ENCODE data around the gene SRD5A1. TPM values are rescaled to one million over a fixed set of nuclear protein-coding genes. Genes with fewer than 3 reads are reported as not detected.

The SRD5A1 gene
- total RNA-seq, 4 donors from 2014 or later: 2.2 to 5.6 (median 3.4) TPM

GRCh38 chr5:6692906-6693305, 59.7 kb downstream of the SRD5A1 start:
- no peaks in the 10 kb centered on the region for H3K9me3 ChIP-seq
- no peak overlapping the region for H3K27ac ChIP-seq
- TF ChIP-seq EP300 (IDR thresholded peaks at IDR 0.05) (no peak), CTCF (IDR thresholded peaks at IDR 0.05) (no peak), POLR2A (IDR thresholded peaks at IDR 0.05) (no peak), POLR2AphosphoS5 (IDR thresholded peaks at IDR 0.05) (no peak)
- no peaks in the 10 kb centered on the region for H3K4me1 ChIP-seq
- WGBS, 2 donors (ENCODE audit: low coverage in 1 of 2): 50 to 71% methylated on average over 1 of the region's 1 CpG
- H3K4me3 ChIP-seq: no peak overlapping the region
- ATAC-seq: no peak
- peaks cover 8% of the 10 kb centered on the region for H3K27me3 ChIP-seq
- no peaks in the 10 kb centered on the region for H3K36me3 ChIP-seq

- no peaks in the 10 kb centered on the region for H3K9me3 ChIP-seq
- no peak overlapping the region for H3K4me3 ChIP-seq
- no peak for ATAC-seq
- peaks cover 0 to 15% (median 0%) of the 10 kb centered on the region in 3 donors for H3K4me1 ChIP-seq
- H3K27ac ChIP-seq: no peak overlapping the region
- 86 to 89% methylated on average over 1 of the region's 1 CpG for WGBS, 2 donors (ENCODE audit: low coverage in 1 of 2)
- TF ChIP-seq POLR2A (IDR thresholded peaks at IDR 0.05): no peak
- no peaks in the 10 kb centered on the region for H3K27me3 ChIP-seq
- no peaks in the 10 kb centered on the region for H3K36me3 ChIP-seq
Observed at GRCh38 chr5:6698696-6699095, 65.5 kb downstream of the SRD5A1 start.

DNA sequence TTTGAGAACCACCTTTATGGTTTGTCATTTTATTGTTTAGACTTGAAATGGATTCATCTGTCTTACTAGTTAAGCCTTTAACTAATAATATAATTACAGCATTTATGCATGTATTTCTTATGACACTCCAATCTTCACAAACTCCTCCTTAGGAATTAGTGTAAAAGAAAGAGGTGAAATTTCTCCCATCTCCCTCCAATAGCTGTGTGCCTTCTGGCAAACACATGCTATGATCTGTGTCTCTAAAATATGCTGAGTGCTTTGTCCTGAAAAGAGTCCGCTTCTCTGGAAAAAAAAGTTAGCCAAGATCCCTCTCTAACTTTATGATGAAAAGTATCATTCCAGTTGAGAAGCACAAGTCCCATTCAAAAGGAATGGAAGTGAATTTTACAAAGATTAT, 66.1 kb downstream of the SRD5A1 start:
- Histone ChIP-seq H3K4me3 (no peak overlapping the region), H3K9me3 (no peaks in the 10 kb centered on the region), H3K27ac (no peak overlapping the region), H3K27me3 (no peaks in the 10 kb centered on the region), H3K36me3 (no peaks in the 10 kb centered on the region), H3K4me1 (peaks cover 0 to 21% (median 5%) of the 10 kb centered on the region in 3 donors)
- ATAC-seq: no peak
- WGBS, 2 donors (ENCODE audit: low coverage in 1 of 2): 50 to 83% methylated on average over 1 of the region's 1 CpG
- TF ChIP-seq POLR2A (IDR thresholded peaks at IDR 0.05): no peak
- TF ChIP-seq POLR2AphosphoS5 (IDR thresholded peaks at IDR 0.05): no peak
- no peak for TF ChIP-seq CTCF (IDR thresholded peaks at IDR 0.05)
- no peak for TF ChIP-seq EP300 (IDR thresholded peaks at IDR 0.05)

DNA sequence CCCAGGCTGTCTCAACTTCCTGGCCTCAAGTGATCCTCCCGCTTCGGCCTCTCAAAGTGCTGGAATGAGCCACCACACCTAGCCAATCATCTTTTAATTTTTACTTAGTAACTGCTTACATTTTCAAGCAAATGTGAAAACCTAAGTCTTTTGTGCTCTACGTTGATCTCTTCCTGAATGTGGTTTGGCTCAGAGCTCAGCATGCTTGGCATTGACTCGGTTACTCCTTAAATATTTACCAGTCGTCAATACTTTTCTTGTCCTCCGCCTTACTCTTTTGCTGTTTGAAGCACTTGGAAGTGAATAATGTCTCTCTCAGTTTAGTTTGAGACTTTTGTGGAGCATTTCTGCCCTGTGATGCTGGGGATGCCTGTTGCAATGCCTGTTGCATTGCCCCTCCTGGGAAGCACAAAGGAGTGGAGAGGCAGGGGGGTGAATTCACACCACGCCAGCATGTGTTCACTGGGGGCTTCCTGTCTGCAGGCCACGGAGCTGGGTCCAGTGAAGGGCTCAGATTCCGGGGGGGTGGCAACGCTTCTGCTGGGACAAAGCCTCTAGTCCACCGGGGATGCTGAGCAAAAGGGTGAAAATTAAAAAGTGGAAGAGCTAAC, 66.9 kb downstream of the SRD5A1 start:
- no peak for ATAC-seq

DNA sequence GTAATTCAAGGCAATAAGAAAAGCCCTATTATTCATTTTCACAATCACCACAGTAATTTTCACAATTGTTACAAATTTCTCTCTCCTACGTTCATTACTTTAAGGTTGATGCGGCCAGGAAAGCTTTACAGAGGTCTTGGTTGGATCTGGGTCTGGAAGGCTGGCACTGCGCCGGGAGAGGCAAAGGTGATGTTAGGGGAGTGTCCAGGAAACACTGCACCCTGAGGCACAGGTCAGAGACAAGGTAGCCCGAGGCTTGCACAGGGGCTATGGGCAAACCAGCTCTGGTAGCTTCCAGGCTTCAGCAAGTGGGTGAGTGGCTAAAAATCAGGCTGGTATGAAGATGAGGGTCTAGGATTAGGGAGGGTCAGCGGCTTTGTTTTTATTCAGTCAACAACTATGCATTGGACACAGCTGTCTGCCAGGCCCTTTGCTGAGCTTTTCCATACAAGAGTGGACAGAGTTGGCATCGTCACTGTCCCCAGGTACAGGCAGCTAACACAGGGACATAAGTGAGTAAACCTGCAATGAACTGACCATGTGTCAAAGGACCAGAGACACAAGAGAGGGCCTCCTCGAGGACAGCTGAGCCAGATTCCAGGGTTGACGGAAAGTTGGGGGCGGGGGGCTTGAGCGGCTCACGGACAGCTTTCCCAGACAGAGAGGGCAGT, 67.6 kb downstream of the SRD5A1 start:
- 69 to 77% methylated on average over 3 to 10 of the region's 12 CpGs for WGBS, 2 donors (ENCODE audit: low coverage in 1 of 2)
- no peak overlapping the region for H3K27ac ChIP-seq

More for the DNA sequence above, 66.9 kb downstream of the SRD5A1 start:
- Histone ChIP-seq H3K4me3 (no peak overlapping the region), H3K27me3 (no peaks in the 10 kb centered on the region), H3K4me1 (peaks cover 7 to 30% (median 12%) of the 10 kb centered on the region in 3 donors), H3K27ac (no peak overlapping the region), H3K36me3 (no peaks in the 10 kb centered on the region), H3K9me3 (no peaks in the 10 kb centered on the region)
- no peak for TF ChIP-seq POLR2A (IDR thresholded peaks at IDR 0.05)
- TF ChIP-seq EP300 (IDR thresholded peaks at IDR 0.05): no peak
- no peak for TF ChIP-seq CTCF (IDR thresholded peaks at IDR 0.05)
- TF ChIP-seq POLR2AphosphoS5 (IDR thresholded peaks at IDR 0.05): no peak
- WGBS, 2 donors (ENCODE audit: low coverage in 1 of 2): 41 to 49% methylated on average over 6 to 9 of the region's 11 CpGs

DNA sequence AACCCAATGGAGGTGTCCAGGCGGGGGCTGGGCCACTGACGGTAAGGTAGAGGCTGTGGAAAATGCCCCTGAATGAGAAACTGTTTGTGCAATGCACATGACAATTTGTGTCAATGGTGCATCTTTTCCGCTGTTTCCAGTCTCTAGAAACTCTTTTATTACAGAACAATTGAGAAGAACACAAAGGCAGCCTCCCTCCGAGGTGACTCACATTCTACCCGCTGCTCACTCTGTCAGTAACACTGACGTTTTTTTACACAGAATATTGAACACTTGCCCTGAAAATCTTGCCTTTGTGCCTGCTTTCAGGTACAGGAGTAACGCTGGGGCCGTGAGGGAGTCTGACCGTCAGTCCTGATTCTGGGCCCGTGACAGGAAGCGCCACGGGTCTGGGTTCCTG, 68.3 kb downstream of the SRD5A1 start:
- ATAC-seq: no peak
- Histone ChIP-seq H3K4me1 (peaks cover 10 to 43% (median 14%) of the 10 kb centered on the region in 3 donors), H3K27me3 (no peaks in the 10 kb centered on the region), H3K4me3 (no peak overlapping the region), H3K36me3 (no peaks in the 10 kb centered on the region), H3K9me3 (no peaks in the 10 kb centered on the region), H3K27ac (no peak overlapping the region)
- no peak for TF ChIP-seq CTCF (IDR thresholded peaks at IDR 0.05)
- no peak for TF ChIP-seq POLR2A (IDR thresholded peaks at IDR 0.05)
- TF ChIP-seq POLR2AphosphoS5 (IDR thresholded peaks at IDR 0.05): no peak
- TF ChIP-seq EP300 (IDR thresholded peaks at IDR 0.05): no peak
- WGBS, 2 donors (ENCODE audit: low coverage in 1 of 2): 79 to 86% methylated on average over 5 to 10 of the region's 12 CpGs

More for the DNA sequence above, 67.6 kb downstream of the SRD5A1 start:
- no peak for ATAC-seq
- Histone ChIP-seq H3K4me3 (no peak overlapping the region), H3K9me3 (no peaks in the 10 kb centered on the region), H3K27me3 (no peaks in the 10 kb centered on the region), H3K36me3 (no peaks in the 10 kb centered on the region), H3K4me1 (peaks cover 10 to 36% (median 14%) of the 10 kb centered on the region in 3 donors)
- no peak for TF ChIP-seq EP300 (IDR thresholded peaks at IDR 0.05)

Measured in gastroesophageal sphincter (tissue), 4 donors.